ENCODE data around the gene SART3. TPM values are rescaled to one million over a fixed set of nuclear protein-coding genes. Genes with fewer than 3 reads are reported as not detected.

Gene SART3
- total RNA-seq, 1 experiment from 2014 or later, result 108 TPM

- Histone ChIP-seq H3K4me2 (ENCODE audit: low read depth, low read length, poor library complexity, severe bottlenecking) (peak overlapping the region; percentile 99), H4K20me1 (ENCODE audit: insufficient read depth, low read depth, low read length) (no peaks in the 10 kb centered on the region), H3K27ac (ENCODE audit: low read length) (no peak overlapping the region), H3K9me3 (ENCODE audit: low read length) (no peaks in the 10 kb centered on the region), H3K27me3 (ENCODE audit: low read length) (no peaks in the 10 kb centered on the region), H3K9ac (ENCODE audit: low read length) (peak overlapping the region; percentile 87), H3K36me3 (ENCODE audit: insufficient read depth, low read length) (peaks cover 32% of the 10 kb centered on the region), H3K4me1 (ENCODE audit: low read length) (peaks cover 51% of the 10 kb centered on the region), H3K9me2 (replicated peaks; ENCODE audit: insufficient read depth, low read length) (no peaks in the 10 kb centered on the region), H3K79me2 (ENCODE audit: low read length) (peaks cover 41% of the 10 kb centered on the region), H3K4me3 (ENCODE audit: low read length) (peak overlapping the region; percentile 95), H2AFZ (ENCODE audit: low read length) (no peak overlapping the region)
- DNase-seq, result no peak
These were observed 2.8 kb upstream of the SART3 start for GRCh38 chr12:108563804-108564151.

DNA sequence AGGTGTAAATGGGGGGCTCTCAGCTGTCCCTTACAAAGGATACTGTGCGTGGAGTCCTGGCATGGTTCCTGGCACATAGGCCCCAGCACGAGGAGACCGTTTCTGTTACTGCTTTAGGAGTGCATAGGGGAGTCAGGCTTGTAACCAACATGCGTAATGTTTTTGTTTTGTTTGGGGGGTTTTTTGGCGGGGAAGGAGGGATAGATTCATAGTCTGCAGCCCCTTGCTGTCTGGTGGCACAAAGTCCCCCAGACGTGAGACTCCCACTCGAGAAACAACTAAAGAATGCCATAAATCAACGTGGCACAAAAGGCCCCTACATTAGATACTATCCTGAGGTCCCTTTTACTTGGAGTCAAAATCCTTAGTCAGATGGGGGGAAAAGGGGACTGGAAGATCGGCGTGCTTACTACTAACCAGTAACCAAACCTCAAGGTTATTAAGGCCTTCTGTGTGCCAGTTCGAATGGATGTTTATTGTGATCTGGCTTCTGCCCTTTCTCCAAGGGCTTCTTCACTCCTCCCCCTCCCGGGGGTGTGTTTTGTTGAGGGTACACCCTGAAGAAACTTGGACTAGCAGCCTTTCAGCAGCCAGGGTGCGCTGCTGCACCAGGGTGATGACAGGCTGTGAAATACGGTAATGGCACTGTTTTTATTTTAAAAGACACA is 2.3 kb upstream of the SART3 start:
- Histone ChIP-seq H2AFZ (ENCODE audit: low read length) (0 out of 2 replicates have a peak overlapping the region, but pooled peaks have one; percentile 46), H4K20me1 (ENCODE audit: insufficient read depth, low read depth, low read length) (peaks cover 3% of the 10 kb centered on the region; the same call in 1 of the 2 replicates), H3K9me3 (ENCODE audit: low read length) (no peaks in the 10 kb centered on the region), H3K4me2 (ENCODE audit: low read depth, low read length, poor library complexity, severe bottlenecking) (peak overlapping the region; percentile 99), H3K9me2 (replicated peaks; ENCODE audit: insufficient read depth, low read length) (no peaks in the 10 kb centered on the region), H3K4me3 (ENCODE audit: low read length) (peak overlapping the region; percentile 95), H3K79me2 (ENCODE audit: low read length) (peaks cover 46% of the 10 kb centered on the region), H3K36me3 (ENCODE audit: insufficient read depth, low read length) (peaks cover 29% of the 10 kb centered on the region), H3K4me1 (ENCODE audit: low read length) (peaks cover 54% of the 10 kb centered on the region), H3K27ac (ENCODE audit: low read length) (peak overlapping the region; percentile 59), H3K9ac (ENCODE audit: low read length) (peak overlapping the region; percentile 87), H3K27me3 (ENCODE audit: low read length) (no peaks in the 10 kb centered on the region)
- peak; percentile 92 for DNase-seq

- peak within 1 kb of the TSS; percentile 99 for H3K4me2 ChIP-seq (ENCODE audit: low read depth, low read length, poor library complexity, severe bottlenecking)
- DNase-seq, result peak; percentile 99
- H3K79me2 ChIP-seq (ENCODE audit: low read length), result peaks cover 53% of the 10 kb centered on the region
- H3K4me1 ChIP-seq (ENCODE audit: low read length), result peaks cover 56% of the 10 kb centered on the region
- H2AFZ ChIP-seq (ENCODE audit: low read length), result peak within 1 kb of the TSS; percentile 91
- H3K9me3 ChIP-seq (ENCODE audit: low read length), result no peaks in the 10 kb centered on the region
- peak within 1 kb of the TSS; percentile 95 for H3K4me3 ChIP-seq (ENCODE audit: low read length)
- peaks cover 24% of the 10 kb centered on the region; the same call in 1 of the 2 replicates for H3K36me3 ChIP-seq (ENCODE audit: insufficient read depth, low read length)
- H4K20me1 ChIP-seq (ENCODE audit: insufficient read depth, low read depth, low read length), result peaks cover 4% of the 10 kb centered on the region; the same call in 1 of the 2 replicates
- H3K9me2 ChIP-seq (replicated peaks; ENCODE audit: insufficient read depth, low read length), result no peaks in the 10 kb centered on the region
- peak within 1 kb of the TSS; percentile 83 for H3K27ac ChIP-seq (ENCODE audit: low read length)
- H3K27me3 ChIP-seq (ENCODE audit: low read length), result no peaks in the 10 kb centered on the region
- H3K9ac ChIP-seq (ENCODE audit: low read length), result peak within 1 kb of the TSS; percentile 94
These were observed 1.6 kb upstream of the SART3 start, which contains the start of gene ISCU for GRCh38 chr12:108562348-108563135. Gene ISCU (plus strand): TSS chr12:108562596. CDS start chr12:108562623, 27 bp downstream.

DNA sequence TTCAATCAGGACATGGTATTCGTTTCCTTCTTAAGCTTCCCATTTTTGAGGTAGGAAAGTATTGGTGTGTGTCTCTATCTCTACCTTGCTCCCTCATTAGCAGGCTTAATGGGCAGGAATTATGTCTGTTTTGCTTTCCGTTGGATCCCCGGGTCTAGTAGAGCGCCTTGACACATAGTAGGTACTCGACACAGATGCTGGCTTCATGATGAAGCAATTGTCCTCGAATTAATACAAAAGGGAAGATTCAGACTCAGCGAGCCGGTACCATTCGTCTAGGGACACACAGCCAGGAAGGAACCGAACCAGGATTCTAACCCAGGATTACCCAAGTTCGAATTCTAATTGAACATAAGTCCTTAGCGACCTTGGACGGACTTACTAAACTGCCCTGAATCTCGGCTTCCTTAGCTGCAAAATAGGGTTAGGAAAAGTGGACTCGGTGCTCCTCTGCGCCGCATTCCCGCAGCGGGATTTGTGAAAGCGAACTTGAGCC is 927 bp upstream of the SART3 start:
- Histone ChIP-seq H2AFZ (ENCODE audit: low read length) (peak overlapping the region; percentile 91), H3K4me3 (ENCODE audit: low read length) (peak overlapping the region; percentile 95), H3K4me1 (ENCODE audit: low read length) (peaks cover 56% of the 10 kb centered on the region), H3K36me3 (ENCODE audit: insufficient read depth, low read length) (peaks cover 20% of the 10 kb centered on the region; the same call in 1 of the 2 replicates), H3K9me3 (ENCODE audit: low read length) (no peaks in the 10 kb centered on the region), H3K4me2 (ENCODE audit: low read depth, low read length, poor library complexity, severe bottlenecking) (peak overlapping the region; percentile 90), H3K9me2 (replicated peaks; ENCODE audit: insufficient read depth, low read length) (no peaks in the 10 kb centered on the region), H3K27ac (ENCODE audit: low read length) (peak overlapping the region; percentile 83), H4K20me1 (ENCODE audit: insufficient read depth, low read depth, low read length) (peaks cover 4% of the 10 kb centered on the region; the same call in 1 of the 2 replicates), H3K27me3 (ENCODE audit: low read length) (no peaks in the 10 kb centered on the region), H3K79me2 (ENCODE audit: low read length) (peaks cover 59% of the 10 kb centered on the region), H3K9ac (ENCODE audit: low read length) (peak overlapping the region; percentile 94)
- peak; percentile 63 for DNase-seq

DNA sequence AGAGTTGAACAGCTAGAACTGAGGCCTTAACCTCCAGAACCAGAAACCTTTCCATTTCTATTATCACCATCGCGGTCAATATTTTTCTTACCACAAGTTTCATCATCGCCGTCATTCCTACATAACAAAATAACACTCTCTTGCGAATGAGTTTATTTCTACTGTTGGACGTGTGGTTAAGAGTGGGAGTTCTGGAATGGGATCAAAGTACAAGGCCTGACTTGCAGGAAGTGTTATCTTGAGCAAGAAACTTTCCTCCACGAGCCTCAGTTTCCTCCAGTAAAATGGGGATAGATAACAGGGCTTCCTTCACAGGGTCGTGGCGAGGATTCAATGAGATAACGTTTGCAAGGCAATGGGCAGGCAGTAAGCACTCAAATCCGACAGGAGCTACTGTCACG is 652 bp downstream of the SART3 start:
- H3K27ac ChIP-seq (ENCODE audit: low read length), result peak overlapping the region; percentile 83
- no peaks in the 10 kb centered on the region for H3K9me3 ChIP-seq (ENCODE audit: low read length)
- H3K27me3 ChIP-seq (ENCODE audit: low read length), result no peaks in the 10 kb centered on the region
- H3K4me2 ChIP-seq (ENCODE audit: low read depth, low read length, poor library complexity, severe bottlenecking), result peak overlapping the region; percentile 90
- DNase-seq, result no peak
- peak overlapping the region; percentile 94 for H3K9ac ChIP-seq (ENCODE audit: low read length)
- H3K79me2 ChIP-seq (ENCODE audit: low read length), result peaks cover 75% of the 10 kb centered on the region
- H3K9me2 ChIP-seq (replicated peaks; ENCODE audit: insufficient read depth, low read length), result no peaks in the 10 kb centered on the region
- H3K4me1 ChIP-seq (ENCODE audit: low read length), result peaks cover 52% of the 10 kb centered on the region
- H3K4me3 ChIP-seq (ENCODE audit: low read length), result peak overlapping the region; percentile 95
- H3K36me3 ChIP-seq (ENCODE audit: insufficient read depth, low read length), result peaks cover 11% of the 10 kb centered on the region; the same call in 1 of the 2 replicates
- no peak overlapping the region for H2AFZ ChIP-seq (ENCODE audit: low read length)
- H4K20me1 ChIP-seq (ENCODE audit: insufficient read depth, low read depth, low read length), result peaks cover 4% of the 10 kb centered on the region; the same call in 1 of the 2 replicates

DNA sequence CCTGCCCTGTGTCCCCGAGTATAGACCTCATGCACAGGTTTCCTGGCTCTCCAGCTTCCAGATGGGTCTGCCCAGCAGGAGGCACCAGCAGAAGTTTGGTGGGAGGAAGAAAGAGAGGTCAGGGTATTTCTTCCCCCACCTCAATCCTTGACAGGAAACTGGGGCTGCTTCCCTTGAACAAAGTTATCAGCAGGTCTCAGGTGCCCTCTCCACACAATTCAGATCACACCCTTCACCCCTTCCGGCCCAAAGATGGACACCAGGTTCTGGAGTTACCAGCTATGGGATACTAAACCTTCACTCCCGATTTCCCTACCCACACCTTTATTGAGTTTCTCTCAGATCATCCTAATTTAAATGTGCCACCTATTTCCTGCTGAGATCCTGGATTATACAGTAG is 1.2 kb downstream of the SART3 start:
- peaks cover 4% of the 10 kb centered on the region; the same call in 1 of the 2 replicates for H4K20me1 ChIP-seq (ENCODE audit: insufficient read depth, low read depth, low read length)
- H3K79me2 ChIP-seq (ENCODE audit: low read length), result peaks cover 81% of the 10 kb centered on the region
- H3K4me1 ChIP-seq (ENCODE audit: low read length), result peaks cover 49% of the 10 kb centered on the region
- H3K4me3 ChIP-seq (ENCODE audit: low read length), result peak overlapping the region; percentile 95
- peak overlapping the region; percentile 94 for H3K9ac ChIP-seq (ENCODE audit: low read length)
- peaks cover 11% of the 10 kb centered on the region; the same call in 1 of the 2 replicates for H3K36me3 ChIP-seq (ENCODE audit: insufficient read depth, low read length)
- peak overlapping the region; percentile 90 for H3K4me2 ChIP-seq (ENCODE audit: low read depth, low read length, poor library complexity, severe bottlenecking)
- H3K27me3 ChIP-seq (ENCODE audit: low read length), result no peaks in the 10 kb centered on the region
- DNase-seq, result peak; percentile 54
- peak overlapping the region; percentile 83; the same call in 1 of the 2 replicates for H3K27ac ChIP-seq (ENCODE audit: low read length)
- H3K9me3 ChIP-seq (ENCODE audit: low read length), result no peaks in the 10 kb centered on the region
- no peak overlapping the region for H2AFZ ChIP-seq (ENCODE audit: low read length)
- no peaks in the 10 kb centered on the region for H3K9me2 ChIP-seq (replicated peaks; ENCODE audit: insufficient read depth, low read length)

- H3K4me2 ChIP-seq (ENCODE audit: low read depth, low read length, poor library complexity, severe bottlenecking), result peak overlapping the region; percentile 90
- peaks cover 6% of the 10 kb centered on the region; the same call in 1 of the 2 replicates for H3K36me3 ChIP-seq (ENCODE audit: insufficient read depth, low read length)
- peak overlapping the region; percentile 94 for H3K9ac ChIP-seq (ENCODE audit: low read length)
- H2AFZ ChIP-seq (ENCODE audit: low read length), result no peak overlapping the region
- H3K9me3 ChIP-seq (ENCODE audit: low read length), result no peaks in the 10 kb centered on the region
- H3K4me1 ChIP-seq (ENCODE audit: low read length), result peaks cover 44% of the 10 kb centered on the region
- H3K4me3 ChIP-seq (ENCODE audit: low read length), result peak overlapping the region; percentile 95
- peaks cover 83% of the 10 kb centered on the region for H3K79me2 ChIP-seq (ENCODE audit: low read length)
- no peaks in the 10 kb centered on the region for H3K9me2 ChIP-seq (replicated peaks; ENCODE audit: insufficient read depth, low read length)
- H3K27me3 ChIP-seq (ENCODE audit: low read length), result no peaks in the 10 kb centered on the region
- no peak overlapping the region for H3K27ac ChIP-seq (ENCODE audit: low read length)
- DNase-seq, result no peak
- H4K20me1 ChIP-seq (ENCODE audit: insufficient read depth, low read depth, low read length), result peaks cover 4% of the 10 kb centered on the region; the same call in 1 of the 2 replicates
These were observed 1.8 kb downstream of the SART3 start for GRCh38 chr12:108559007-108559655.

Measured in Karpas-422 (cell line).